GM19452 (cell line): ENCODE data around the gene ACADSB.

Experiments
- ATAC-seq: cut with Tn5 transposase; IDR thresholded peaks from one replicate; pipeline ENCODE4 v1.9.1; 2021; ENCODE audit not compliant: unreplicated experiment

Gene ACADSB

GRCh38 chr10:123096452-123096851, 87.6 kb downstream of the ACADSB start:
- ATAC-seq, result no peak

GRCh38 chr10:123097039-123097438, 88.2 kb downstream of the ACADSB start:
- ATAC-seq, result no peak

GRCh38 chr10:123100030-123100762, 91.4 kb downstream of the ACADSB start:
- no peak for ATAC-seq

- ATAC-seq, result no peak
Measured at GRCh38 chr10:123101872-123102271, 93.1 kb downstream of the ACADSB start.

GRCh38 chr10:123102673-123103072, 93.9 kb downstream of the ACADSB start:
- no peak for ATAC-seq

- ATAC-seq, result no peak
Measured at GRCh38 chr10:123103944-123104343, 95.1 kb downstream of the ACADSB start.
